H1 (cell line): ENCODE data around the gene CAPNS1. TPM values are rescaled to one million over a fixed set of nuclear protein-coding genes. Genes with fewer than 3 reads are reported as not detected.

Experiments used
- CTCF ChIA-PET: fragments of 300-600 bp; sonication (Branson Sonifier 250); formaldehyde crosslinking; loops from one replicate; lab custom pipeline; 2021; ENCODE audit not compliant: partially characterized antibody; lab: Charles Lee
- POLR2A ChIA-PET: fragments of 300-600 bp; sonication (Branson Sonifier 250); formaldehyde crosslinking; loops from one replicate; lab custom pipeline; 2021; ENCODE audit warnings: inconsistent platforms; ENCODE audit not compliant: partially characterized antibody; lab: Charles Lee
- DNase-seq, 2 experiments: peaks; one replicate each; pipeline versions ENCODE4 v3.0.0 to v3.0.0-alpha.2; 2010 to 2022; ENCODE audit warnings: low spot score in 2 of 2, low read depth in 1 of 2, mixed read lengths in 1 of 2
- FAIRE-seq: peaks from 2 replicates; lab custom pipeline; 2011; peaks lifted over from hg19 to GRCh38; lab: Jason Lieb, UNC
- H2AFZ ChIP-seq: 2 replicates; pipeline ENCODE4 v1.8.1; 2012; ENCODE audit warnings: low read length, inconsistent platforms
- H2AK5ac ChIP-seq: 2 replicates; pipeline ENCODE4 v1.6.1; 2013; ENCODE audit warnings: low read depth, low read length
- H2BK120ac ChIP-seq: replicated peaks from 2 replicates; pipeline ENCODE3; 2013; ENCODE audit warnings: low read depth, low read length, inconsistent platforms
- H2BK12ac ChIP-seq: 2 replicates; pipeline ENCODE4 v1.6.1; 2013; ENCODE audit warnings: low read depth, low read length
- H2BK15ac ChIP-seq: 2 replicates; pipeline ENCODE4 v1.6.1; 2013; ENCODE audit warnings: low read length
- H2BK20ac ChIP-seq: 2 replicates; pipeline ENCODE4 v1.6.1; 2013; ENCODE audit warnings: low read length
- H2BK5ac ChIP-seq: 2 replicates; pipeline ENCODE4 v1.6.1; 2013; ENCODE audit warnings: low read depth, low read length
- H3K14ac ChIP-seq: 2 replicates; pipeline ENCODE4 v1.6.1; 2013; ENCODE audit warnings: inconsistent platforms; ENCODE audit not compliant: insufficient read length
- H3K18ac ChIP-seq: 2 replicates; pipeline ENCODE4 v1.6.1; 2013; ENCODE audit warnings: low read length; ENCODE audit errors: extremely low read depth
- H3K23ac ChIP-seq: 2 replicates; pipeline ENCODE4 v1.6.1; 2013; ENCODE audit warnings: inconsistent platforms; ENCODE audit not compliant: insufficient read length
- H3K23me2 ChIP-seq: 2 replicates; pipeline ENCODE4 v1.6.1; 2013; ENCODE audit warnings: low read depth, low read length
- H3K27ac ChIP-seq: 2 replicates; pipeline ENCODE4 v1.6.1; 2011; ENCODE audit warnings: low read depth, low read length, inconsistent platforms
- H3K27me3 ChIP-seq, 4 experiments: replicated peaks in 1 of 4; 1 replicate in 1 of 4; 2 replicates in 3 of 4; pipeline versions ENCODE4 v1.6.1 to v1.8.1; 2011 to 2013; ENCODE audit warnings: low read length in 3 of 4, mild to moderate bottlenecking in 3 of 4, inconsistent platforms in 2 of 4, mixed read lengths in 2 of 4, moderate library complexity in 1 of 4; ENCODE audit not compliant: control insufficient read depth in 3 of 4, insufficient read depth in 3 of 4; ENCODE audit errors: extremely low read depth in 1 of 4
- H3K36me3 ChIP-seq, 4 experiments: 2 replicates each; pipeline versions ENCODE4 v1.6.1 to v1.8.1; 2011 to 2013; ENCODE audit warnings: mild to moderate bottlenecking in 4 of 4, low read length in 3 of 4, moderate library complexity in 2 of 4, control low read depth in 1 of 4, inconsistent platforms in 1 of 4; ENCODE audit not compliant: insufficient read depth in 4 of 4, control insufficient read depth in 2 of 4
- H3K4ac ChIP-seq: replicated peaks from 2 replicates; pipeline ENCODE3; 2013; ENCODE audit warnings: low read length, low read depth, mixed read lengths, inconsistent platforms; ENCODE audit not compliant: insufficient read length
- H3K4me1 ChIP-seq, 4 experiments: replicated peaks in 1 of 4; 1 replicate in 1 of 4; 2 replicates in 3 of 4; pipeline versions ENCODE4 v1.6.1 to v1.8.1; 2011 to 2013; ENCODE audit warnings: low read length in 3 of 4, inconsistent platforms in 2 of 4, mixed read lengths in 1 of 4; ENCODE audit not compliant: insufficient read depth in 4 of 4, control insufficient read depth in 3 of 4
- H3K4me2 ChIP-seq, 2 experiments: 2 replicates each; pipeline versions ENCODE4 v1.6.1 to v1.8.1; 2011 to 2013; ENCODE audit warnings: low read depth in 2 of 2, low read length in 2 of 2, control low read depth in 1 of 2, inconsistent platforms in 1 of 2, mild to moderate bottlenecking in 1 of 2; ENCODE audit not compliant: insufficient read depth in 1 of 2
- H3K4me3 ChIP-seq, 4 experiments: fragments of 200-600, 300-600 bp in 1 of 4; sonication (generic), shearing (Covaris generic), sonication (Bioruptor Twin) in 1 of 4; 2 replicates each; pipeline versions ENCODE4 v1.5.1 to v1.8.1; 2011 to 2016; ENCODE audit warnings: low read length in 4 of 4, low read depth in 3 of 4, control low read depth in 2 of 4, inconsistent platforms in 2 of 4, mild to moderate bottlenecking in 2 of 4, mixed read lengths in 1 of 4, moderate library complexity in 1 of 4; ENCODE audit not compliant: insufficient read depth in 2 of 4; ENCODE audit errors: extremely low read depth in 1 of 4
- H3K56ac ChIP-seq: replicated peaks from 2 replicates; pipeline ENCODE3; 2013; ENCODE audit warnings: low read depth, mild to moderate bottlenecking, mixed read lengths, low read length, inconsistent platforms; ENCODE audit not compliant: insufficient read length
- H3K79me1 ChIP-seq: 2 replicates; pipeline ENCODE4 v1.6.1; 2013; ENCODE audit warnings: low read depth, low read length, control low read depth
- H3K79me2 ChIP-seq, 2 experiments: 2 replicates each; pipeline versions ENCODE4 v1.6.1 to v1.8.1; 2012 to 2013; ENCODE audit warnings: low read length in 2 of 2, mild to moderate bottlenecking in 2 of 2, inconsistent platforms in 1 of 2; ENCODE audit not compliant: insufficient read depth in 2 of 2, control insufficient read depth in 1 of 2
- H3K9ac ChIP-seq, 4 experiments: replicated peaks in 1 of 4; 1 replicate in 1 of 4; 2 replicates in 3 of 4; pipeline versions ENCODE4 v1.6.1 to v1.8.1; 2011 to 2013; ENCODE audit warnings: low read depth in 3 of 4, low read length in 3 of 4, control low read depth in 2 of 4, mild to moderate bottlenecking in 2 of 4, moderate library complexity in 2 of 4, inconsistent platforms in 1 of 4; ENCODE audit errors: extremely low read depth in 1 of 4
- H3K9me3 ChIP-seq, 2 experiments: 2 replicates each; pipeline versions ENCODE4 v1.6.1 to v1.8.1; 2012 to 2013; ENCODE audit warnings: mild to moderate bottlenecking in 2 of 2, moderate library complexity in 2 of 2, control low read depth in 1 of 2, inconsistent platforms in 1 of 2, low read depth in 1 of 2, low read length in 1 of 2, mixed read lengths in 1 of 2; ENCODE audit not compliant: insufficient read depth in 2 of 2
- H4K20me1 ChIP-seq, 2 experiments: replicated peaks in 1 of 2; 2 replicates each; pipeline versions ENCODE3 to v1.8.1; 2011 to 2013; ENCODE audit warnings: inconsistent platforms in 2 of 2, low read length in 2 of 2, mild to moderate bottlenecking in 1 of 2; ENCODE audit not compliant: insufficient read depth in 2 of 2, control insufficient read depth in 1 of 2
- H4K5ac ChIP-seq: 2 replicates; pipeline ENCODE4 v1.6.1; 2013; ENCODE audit warnings: low read length, low read depth, mixed read lengths, inconsistent platforms; ENCODE audit not compliant: insufficient read length
- H4K8ac ChIP-seq: 2 replicates; pipeline ENCODE4 v1.8.0; 2013; ENCODE audit warnings: mild to moderate bottlenecking, moderate library complexity, low read length, inconsistent platforms; ENCODE audit not compliant: insufficient read depth; ENCODE audit errors: extremely low read depth
- H4K91ac ChIP-seq: replicated peaks from 2 replicates; pipeline ENCODE3; 2013; ENCODE audit warnings: low read length, mixed read lengths, inconsistent platforms; ENCODE audit not compliant: insufficient read length
- BRCA1 ChIP-seq: IDR thresholded peaks from 2 replicates; pipeline ENCODE4 v1.6.1; 2012; ENCODE audit warnings: low read depth, low read length, improper control_type of control experiment
- CEBPB ChIP-seq: IDR thresholded peaks from 2 replicates; pipeline ENCODE4 v1.6.1; 2012; ENCODE audit warnings: low read depth, low read length
- EGR1 ChIP-seq: IDR thresholded peaks from 2 replicates; pipeline ENCODE4 v1.6.1; 2011; ENCODE audit warnings: low read depth, low read length, borderline replicate concordance
- EP300 ChIP-seq, 2 experiments: IDR thresholded peaks; 1 replicate in 1 of 2; 2 replicates in 1 of 2; pipeline ENCODE4 v1.6.1; 2011 to 2012; ENCODE audit warnings: low read depth in 2 of 2, low read length in 2 of 2, mild to moderate bottlenecking in 2 of 2, borderline replicate concordance in 1 of 2, inconsistent platforms in 1 of 2, moderate library complexity in 1 of 2
- GABPA ChIP-seq: IDR thresholded peaks from 2 replicates; pipeline ENCODE4 v1.6.1; 2011; ENCODE audit warnings: mild to moderate bottlenecking, low read length, moderate library complexity, borderline replicate concordance; ENCODE audit not compliant: insufficient read depth
- JUND ChIP-seq: IDR thresholded peaks from 2 replicates; pipeline ENCODE4 v1.6.1; 2011; ENCODE audit warnings: mild to moderate bottlenecking, improper control_type of control experiment, low read length
- KDM5A ChIP-seq: fragments of 200-600 bp; IDR thresholded peaks from 2 replicates; pipeline ENCODE4 v1.7.1; 2012; ENCODE audit warnings: mild to moderate bottlenecking, low read length, inconsistent platforms, mixed read lengths
- NRF1 ChIP-seq: IDR thresholded peaks from 2 replicates; pipeline ENCODE4 v1.6.1; 2011; ENCODE audit warnings: mild to moderate bottlenecking, low read depth, low read length, improper control_type of control experiment
- POU5F1 ChIP-seq: IDR thresholded peaks from 2 replicates; pipeline ENCODE4 v1.6.1; 2011; ENCODE audit warnings: low read depth, mild to moderate bottlenecking, low read length, moderate library complexity
- SRF ChIP-seq: IDR thresholded peaks from 2 replicates; pipeline ENCODE4 v1.6.1; 2011; ENCODE audit warnings: mild to moderate bottlenecking, low read depth, low read length, moderate library complexity
- TAF7 ChIP-seq: optimal IDR thresholded peaks from 2 replicates; pipeline ENCODE3; 2011; ENCODE audit warnings: low read depth, mild to moderate bottlenecking, inconsistent platforms, low read length, moderate library complexity, borderline replicate concordance
- TBP ChIP-seq: IDR thresholded peaks from 2 replicates; pipeline ENCODE4 v1.6.1; 2011; ENCODE audit warnings: low read depth, low read length, improper control_type of control experiment
- ZNF274 ChIP-seq: IDR thresholded peaks from 2 replicates; pipeline ENCODE4 v1.7.0; 2012; ENCODE audit warnings: low read length, borderline replicate concordance; ENCODE audit errors: extremely low read depth
- WGBS, 2 experiments: shearing (Covaris generic) in 1 of 2; methylation state at CpG; one replicate each; pipeline versions ENCODE4 v1.1.6 to v1.1.7; 2013 to 2015; ENCODE audit warnings: low lambda C conversion rate in 2 of 2, mixed read lengths in 2 of 2, inconsistent platforms in 1 of 2, low coverage in 1 of 2, missing lambda C conversion rate in 1 of 2; ENCODE audit not compliant: insufficient replicate concordance in 2 of 2, insufficient coverage in 1 of 2, insufficient read length in 1 of 2; ENCODE audit errors: extremely low coverage in 1 of 2, missing lambda C conversion rate in 1 of 2; 5-methylcytosine and 5-hydroxymethylcytosine counted together
- polyA plus RNA-seq, 7 experiments: library from polyadenylated mRNA; depleted of rRNA in 3 of 7; stranded (reverse) in 5 of 7; unstranded in 2 of 7; fragments of >200 nt in 5 of 7; fragments of 200-250 nt in 2 of 7; gene quantifications; 1 replicate in 5 of 7; 2 replicates in 1 of 7; 4 replicates in 1 of 7; pipeline versions ENCODE4 v1.2.1 to v1.2.3, GENCODE V29; 2011 to 2013; ENCODE audit warnings: missing spikeins in 2 of 7, mixed read lengths in 2 of 7
- total RNA-seq: library from RNA; stranded (reverse); fragmentation: NEBNext Ultra II Directional; extraction: Animal tissue kit (Norgen Biotek cat#: 25700); gene quantifications from 2 replicates; pipeline ENCODE4 v1.2.1, GENCODE V29; 2021
- TF ChIP-seq, protein P1 (sequence below): IDR thresholded peaks from 2 replicates; pipeline ENCODE4 v1.6.1; 2011; ENCODE audit warnings: low read depth, mild to moderate bottlenecking, low read length; ENCODE audit not compliant: insufficient read depth

The CAPNS1 gene
- total and polyA plus RNA-seq, 2 of the 8 experiments (the other 6 are each of a cell fraction or from before 2014, with no cell fraction given), result 382 to 438 TPM

- Histone ChIP-seq H4K91ac (no peak overlapping the region), H3K36me3 (peaks cover 4 to 24% (median 12%) of the 10 kb centered on the region in 4 experiments; a peak in 5 of 8 replicates), H4K20me1 (peaks cover 3 to 9% of the 10 kb centered on the region in 2 experiments), H3K23ac (no peak overlapping the region), H3K4me3 (peak overlapping the region; percentile 67 to 89 (median 71); a peak in 7 of 8 replicates), H3K23me2 (peaks cover 10% of the 10 kb centered on the region), H3K9me3 (no peaks in the 10 kb centered on the region), H3K18ac (no peak overlapping the region), H2BK20ac (no peak overlapping the region), H3K4me2 (peak overlapping the region; percentile 64 to 76), H3K56ac (no peak overlapping the region), H3K14ac (no peak overlapping the region), H2BK12ac (no peak overlapping the region), H3K9ac (peak overlapping the region in 2 of 4 experiments; percentile 26 to 42; a peak in 2 of 7 replicates), H3K79me1 (peaks cover 15% of the 10 kb centered on the region), H4K8ac (no peak overlapping the region), H2BK15ac (no peak overlapping the region), H2BK120ac (no peak overlapping the region), H3K27me3 (no peaks in the 10 kb centered on the region), H3K27ac (no peak overlapping the region), H3K79me2 (peaks cover 0 to 9% of the 10 kb centered on the region in 2 experiments; a peak in 1 of 4 replicates), H2AFZ (no peak overlapping the region), H2AK5ac (no peak overlapping the region), H3K4me1 (peaks cover 4 to 21% (median 11%) of the 10 kb centered on the region in 4 experiments), H4K5ac (no peak overlapping the region), H3K4ac (no peak overlapping the region), H2BK5ac (no peak overlapping the region)
- no peak for DNase-seq
- no peak for FAIRE-seq
- WGBS, 2 experiments, result 83% methylated on average over 1 of the region's 1 CpG; no CpG with 5 or more reads in 1 of the 2 experiments
- CTCF ChIA-PET, result interaction anchor here (2.8 kb wide), 1 partner anchor 11 kb away, joined by 14 read pairs; no protein-coding TSS in a partner anchor
- POLR2A ChIA-PET, result interaction anchor here (2.5 kb wide), 1 partner anchor 11 kb away, joined by 27 read pairs; no protein-coding TSS in a partner anchor
- TF ChIP-seq TBP (no peak), NRF1 (no peak), EP300 (IDR thresholded peaks at IDR 0.05; ENCODE audit: borderline replicate concordance in 1 of 2, low read depth in 2 of 2, low read length in 2 of 2) (no peak), KDM5A (no peak), POU5F1 (no peak), JUND (no peak), CEBPB (no peak), TAF7 (no peak), GABPA (no peak), ZNF274 (no peak), BRCA1 (no peak), SRF (no peak), EGR1 (no peak)
- TF ChIP-seq, protein P1, sequence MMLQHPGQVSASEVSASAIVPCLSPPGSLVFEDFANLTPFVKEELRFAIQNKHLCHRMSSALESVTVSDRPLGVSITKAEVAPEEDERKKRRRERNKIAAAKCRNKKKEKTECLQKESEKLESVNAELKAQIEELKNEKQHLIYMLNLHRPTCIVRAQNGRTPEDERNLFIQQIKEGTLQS, result no peak
Observed at GRCh38 chr19:36116344-36116637, 23.6 kb upstream of the CAPNS1 start.
